HG03159 (cell line): ENCODE data around the gene TCAP.

Experiments used
- ATAC-seq: cut with Tn5 transposase; IDR thresholded peaks from one replicate; pipeline ENCODE4 v1.9.1; 2021; ENCODE audit warnings: mild to moderate bottlenecking, moderate library complexity; ENCODE audit not compliant: unreplicated experiment

Gene TCAP

GRCh38 chr17:39648616-39649366, 16.4 kb upstream of the TCAP start:
- ATAC-seq: no peak

DNA sequence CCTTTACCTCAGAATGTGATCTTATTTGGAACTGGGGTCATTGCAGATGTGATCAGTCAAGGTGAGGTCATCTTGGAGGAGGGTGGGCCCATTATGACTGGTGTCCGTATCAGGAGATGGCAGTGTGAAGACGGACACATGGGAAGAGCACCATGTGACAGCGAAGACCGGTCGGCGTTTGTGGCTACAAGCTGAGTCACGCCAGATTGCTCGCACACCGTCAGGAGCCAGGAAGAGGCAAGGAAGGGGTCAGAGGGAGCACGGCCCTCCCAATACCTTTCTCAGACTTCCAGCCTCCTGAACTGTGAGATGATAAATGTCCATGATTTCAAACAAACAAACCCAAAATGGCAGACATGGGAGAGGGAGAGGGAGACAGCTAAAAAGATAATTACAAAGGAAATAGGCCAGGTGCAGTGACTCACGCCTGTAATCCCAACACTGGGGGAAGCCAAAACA, 15.0 kb upstream of the TCAP start:
- ATAC-seq: no peak

- ATAC-seq: no peak
These were observed 13.1 kb upstream of the TCAP start for GRCh38 chr17:39651923-39652586.

DNA sequence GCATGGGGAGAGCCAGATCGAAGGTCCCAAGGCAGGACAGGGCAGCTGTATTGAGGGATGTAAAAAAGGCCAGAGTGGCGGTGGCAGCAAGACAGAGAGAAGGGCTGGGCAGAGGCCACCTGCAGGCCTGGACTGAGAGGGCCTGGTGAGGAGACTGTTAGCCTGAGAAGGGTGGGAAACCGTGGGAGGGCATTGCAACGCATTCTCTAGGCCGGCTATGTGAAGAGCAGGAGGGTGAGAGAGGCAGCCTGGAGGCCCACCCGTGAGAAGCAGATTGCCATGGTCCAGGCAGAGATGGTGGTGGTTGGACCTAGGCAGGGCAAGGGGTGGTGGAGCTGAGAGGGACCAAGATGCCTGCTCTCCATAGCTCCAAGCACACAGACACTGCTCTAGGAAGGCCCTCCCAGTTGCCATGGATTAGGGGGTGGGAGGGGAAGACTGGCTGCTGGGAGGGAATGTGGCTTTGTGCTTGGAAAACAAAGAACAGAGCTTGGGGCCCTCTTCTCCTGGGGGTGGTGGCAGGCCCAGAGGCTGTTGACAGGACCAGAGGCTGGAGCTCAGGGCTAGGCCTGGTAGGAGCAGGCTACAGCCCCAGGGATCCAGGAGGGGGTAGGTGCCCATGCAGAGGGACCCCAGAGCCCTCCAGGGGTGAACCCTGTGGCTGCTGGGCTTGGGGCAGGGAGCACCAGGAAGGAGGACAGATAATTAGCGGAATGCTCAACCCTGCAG, 12.4 kb upstream of the TCAP start:
- ATAC-seq: no peak

- ATAC-seq: no peak
These were observed 11.9 kb upstream of the TCAP start for GRCh38 chr17:39653316-39653661.

GRCh38 chr17:39653662-39654331, 11.4 kb upstream of the TCAP start:
- no peak for ATAC-seq

DNA sequence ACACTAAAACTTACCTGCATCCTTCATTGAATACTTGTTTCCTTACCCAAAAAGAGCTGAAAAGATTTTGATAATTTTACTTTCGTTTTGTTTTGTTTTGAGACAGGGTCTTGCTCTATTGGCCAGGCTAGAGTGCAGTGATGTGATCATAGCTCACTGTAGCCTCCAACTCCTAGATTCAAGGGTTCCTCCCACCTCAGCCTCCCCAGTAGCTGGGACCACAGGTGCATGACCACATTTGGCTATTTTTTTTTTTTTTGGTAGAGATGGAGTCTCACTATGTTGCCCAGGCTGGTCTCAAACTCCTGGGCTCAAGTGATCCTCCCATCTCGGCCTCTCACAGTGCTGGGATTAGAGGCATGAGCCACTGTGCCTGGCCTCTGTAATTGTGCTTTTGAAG, 10.0 kb upstream of the TCAP start:
- no peak for ATAC-seq

GRCh38 chr17:39658346-39658745, 6.8 kb upstream of the TCAP start:
- no peak for ATAC-seq

DNA sequence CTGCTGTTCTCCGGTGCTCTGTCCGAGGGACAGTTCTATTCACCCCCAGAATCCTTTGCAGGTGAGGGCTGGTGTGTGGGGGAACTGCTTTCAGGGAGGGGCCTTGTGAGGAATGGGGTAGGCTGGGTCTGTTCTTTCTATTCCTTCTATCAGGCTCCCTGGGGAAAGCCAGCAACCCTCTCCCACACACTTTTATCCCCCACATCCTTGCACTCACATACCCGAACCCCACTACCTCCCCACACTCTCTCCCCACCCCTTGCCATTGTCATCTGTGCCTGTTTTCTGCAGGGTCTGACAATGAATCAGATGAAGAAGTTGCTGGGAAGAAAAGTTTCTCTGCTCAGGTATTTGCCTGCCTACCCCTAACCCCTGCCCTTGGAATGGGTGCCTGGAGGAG, 6.4 kb upstream of the TCAP start:
- no peak for ATAC-seq

DNA sequence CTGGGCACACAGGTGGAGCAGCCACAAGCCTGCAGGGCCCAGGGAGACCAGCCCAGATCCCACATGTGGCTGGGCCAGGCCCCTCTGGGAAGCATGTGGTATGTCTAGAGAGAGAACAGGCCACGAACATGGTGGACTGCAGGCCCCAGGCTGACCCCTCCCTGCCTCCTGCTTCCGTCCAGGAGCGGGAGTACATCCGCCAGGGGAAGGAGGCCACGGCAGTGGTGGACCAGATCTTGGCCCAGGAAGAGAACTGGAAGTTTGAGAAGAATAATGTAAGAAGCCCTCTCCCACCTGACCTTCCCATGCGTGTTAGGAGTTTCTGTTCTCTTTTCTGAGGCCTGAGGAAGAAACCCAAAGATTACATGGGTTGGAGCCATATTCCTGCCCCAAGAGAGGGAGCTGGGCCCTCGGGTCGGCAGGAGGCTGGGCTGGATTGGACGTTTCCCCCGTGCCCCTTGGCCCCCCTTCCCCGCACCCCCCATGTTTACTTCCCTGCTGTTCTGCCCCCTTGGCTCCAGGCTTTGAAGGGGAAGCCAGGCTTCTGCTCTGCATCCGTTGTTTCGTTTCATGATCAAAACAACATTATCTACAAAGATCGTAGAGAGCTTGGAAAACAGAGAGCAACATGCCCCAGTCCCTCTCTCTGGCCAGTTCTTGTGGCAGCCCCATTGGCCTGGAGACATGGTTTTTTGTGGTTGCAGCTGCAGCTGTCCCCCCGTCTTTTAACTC, 5.7 kb upstream of the TCAP start:
- ATAC-seq: no peak

DNA sequence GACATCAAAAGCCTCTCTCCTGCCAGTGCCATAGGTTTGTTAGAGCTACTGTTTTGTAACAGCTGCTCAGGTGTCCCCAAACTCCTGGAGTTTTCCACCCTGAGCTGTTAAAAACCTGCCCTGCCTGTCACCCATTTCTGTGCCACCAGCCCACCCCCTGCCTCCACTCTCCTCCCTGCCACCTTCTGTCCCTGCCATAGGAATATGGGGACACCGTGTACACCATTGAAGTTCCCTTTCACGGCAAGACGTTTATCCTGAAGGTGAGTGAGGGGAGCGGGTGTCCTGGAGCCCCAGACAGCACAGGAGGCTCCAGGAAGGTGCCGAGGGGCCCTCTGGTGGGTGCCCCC, 5.2 kb upstream of the TCAP start:
- ATAC-seq: no peak

GRCh38 chr17:39660397-39661385, 4.5 kb upstream of the TCAP start:
- ATAC-seq: no peak

DNA sequence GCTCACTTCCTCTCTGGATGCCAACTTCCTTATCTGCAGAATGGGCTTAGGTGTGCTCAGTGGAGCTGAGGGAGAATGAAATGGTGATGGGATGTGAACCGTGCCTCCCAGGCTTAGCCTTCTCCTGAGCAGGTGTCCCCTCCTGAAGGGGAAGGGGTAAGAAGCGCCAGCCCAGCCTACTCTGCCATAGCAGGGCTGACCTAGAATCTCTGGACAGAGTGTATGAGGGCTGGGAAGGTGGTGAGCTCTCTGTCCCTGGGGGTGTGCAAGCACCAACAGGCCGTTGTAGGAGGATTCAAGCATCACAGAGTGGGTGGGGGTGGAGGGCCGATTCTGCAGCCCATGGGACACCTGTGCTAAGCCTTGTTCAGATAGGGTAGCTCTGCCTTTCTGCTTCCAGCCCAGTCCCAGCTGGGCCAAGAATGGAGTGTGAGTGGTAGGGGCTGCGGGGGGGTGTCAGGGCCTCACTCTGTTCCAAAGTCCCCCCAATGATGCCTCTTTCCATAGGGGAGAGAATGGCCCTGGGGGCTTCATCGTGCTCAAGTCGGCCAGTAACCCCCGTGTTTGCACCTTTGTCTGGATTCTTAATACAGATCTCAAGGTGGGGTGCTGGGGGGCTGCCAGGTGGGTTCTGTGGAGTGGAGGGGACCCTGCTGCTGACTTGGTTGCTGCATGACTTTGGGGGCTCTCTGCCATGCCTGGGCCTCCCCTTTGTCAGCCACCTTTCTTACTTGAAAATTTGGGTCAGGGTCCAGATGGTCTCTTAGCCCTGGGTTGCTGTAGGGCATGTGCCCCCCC, 3.2 kb upstream of the TCAP start:
- no peak for ATAC-seq

DNA sequence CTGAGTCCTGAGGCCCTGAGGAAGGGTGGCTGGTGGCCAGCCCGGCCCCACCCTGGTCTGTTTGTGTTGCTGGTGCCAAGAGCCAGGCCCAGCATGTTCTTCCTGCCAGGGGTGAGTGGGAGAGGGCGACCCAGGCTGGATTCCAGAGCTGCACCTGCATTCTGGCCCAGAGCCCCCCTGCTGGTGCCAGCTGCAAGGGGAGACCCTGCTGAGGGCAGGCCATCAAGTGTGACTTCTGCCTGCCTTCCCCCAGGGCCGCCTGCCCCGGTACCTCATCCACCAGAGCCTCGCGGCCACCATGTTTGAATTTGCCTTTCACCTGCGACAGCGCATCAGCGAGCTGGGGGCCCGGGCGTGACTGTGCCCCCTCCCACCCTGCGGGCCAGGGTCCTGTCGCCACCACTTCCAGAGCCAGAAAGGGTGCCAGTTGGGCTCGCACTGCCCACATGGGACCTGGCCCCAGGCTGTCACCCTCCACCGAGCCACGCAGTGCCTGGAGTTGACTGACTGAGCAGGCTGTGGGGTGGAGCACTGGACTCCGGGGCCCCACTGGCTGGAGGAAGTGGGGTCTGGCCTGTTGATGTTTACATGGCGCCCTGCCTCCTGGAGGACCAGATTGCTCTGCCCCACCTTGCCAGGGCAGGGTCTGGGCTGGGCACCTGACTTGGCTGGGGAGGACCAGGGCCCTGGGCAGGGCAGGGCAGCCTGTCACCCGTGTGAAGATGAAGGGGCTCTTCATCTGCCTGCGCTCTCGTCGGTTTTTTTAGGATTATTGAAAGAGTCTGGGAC, 2.4 kb upstream of the TCAP start:
- no peak for ATAC-seq

- no peak for ATAC-seq
These were observed 1.8 kb upstream of the TCAP start for GRCh38 chr17:39663340-39663687.

GRCh38 chr17:39663688-39664580, 1.2 kb upstream of the TCAP start:
- ATAC-seq: no peak

- ATAC-seq: no peak
These were observed 584 bp downstream of the TCAP start for GRCh38 chr17:39665642-39666224.
